H1 (cell line): ENCODE data around the gene PTPRG. TPM values are rescaled to one million over a fixed set of nuclear protein-coding genes. Genes with fewer than 3 reads are reported as not detected.

Source experiments
- CTCF ChIA-PET: fragments of 300-600 bp; sonication (Branson Sonifier 250); formaldehyde crosslinking; loops from one replicate; lab custom pipeline; 2021; ENCODE audit not compliant: partially characterized antibody; lab: Charles Lee
- POLR2A ChIA-PET: fragments of 300-600 bp; sonication (Branson Sonifier 250); formaldehyde crosslinking; loops from one replicate; lab custom pipeline; 2021; ENCODE audit warnings: inconsistent platforms; ENCODE audit not compliant: partially characterized antibody; lab: Charles Lee
- DNase-seq, 2 experiments: peaks; one replicate each; pipeline versions ENCODE4 v3.0.0 to v3.0.0-alpha.2; 2010 to 2022; ENCODE audit warnings: low spot score in 2 of 2, low read depth in 1 of 2, mixed read lengths in 1 of 2
- FAIRE-seq: peaks from 2 replicates; lab custom pipeline; 2011; peaks lifted over from hg19 to GRCh38; lab: Jason Lieb, UNC
- H2AFZ ChIP-seq: 2 replicates; pipeline ENCODE4 v1.8.1; 2012; ENCODE audit warnings: low read length, inconsistent platforms
- H2AK5ac ChIP-seq: 2 replicates; pipeline ENCODE4 v1.6.1; 2013; ENCODE audit warnings: low read depth, low read length
- H2BK120ac ChIP-seq: replicated peaks from 2 replicates; pipeline ENCODE3; 2013; ENCODE audit warnings: low read depth, low read length, inconsistent platforms
- H2BK12ac ChIP-seq: 2 replicates; pipeline ENCODE4 v1.6.1; 2013; ENCODE audit warnings: low read depth, low read length
- H2BK15ac ChIP-seq: 2 replicates; pipeline ENCODE4 v1.6.1; 2013; ENCODE audit warnings: low read length
- H2BK20ac ChIP-seq: 2 replicates; pipeline ENCODE4 v1.6.1; 2013; ENCODE audit warnings: low read length
- H2BK5ac ChIP-seq: 2 replicates; pipeline ENCODE4 v1.6.1; 2013; ENCODE audit warnings: low read depth, low read length
- H3K14ac ChIP-seq: 2 replicates; pipeline ENCODE4 v1.6.1; 2013; ENCODE audit warnings: inconsistent platforms; ENCODE audit not compliant: insufficient read length
- H3K18ac ChIP-seq: 2 replicates; pipeline ENCODE4 v1.6.1; 2013; ENCODE audit warnings: low read length; ENCODE audit errors: extremely low read depth
- H3K23ac ChIP-seq: 2 replicates; pipeline ENCODE4 v1.6.1; 2013; ENCODE audit warnings: inconsistent platforms; ENCODE audit not compliant: insufficient read length
- H3K23me2 ChIP-seq: 2 replicates; pipeline ENCODE4 v1.6.1; 2013; ENCODE audit warnings: low read depth, low read length
- H3K27ac ChIP-seq: 2 replicates; pipeline ENCODE4 v1.6.1; 2011; ENCODE audit warnings: low read depth, low read length, inconsistent platforms
- H3K27me3 ChIP-seq, 4 experiments: replicated peaks in 1 of 4; 1 replicate in 1 of 4; 2 replicates in 3 of 4; pipeline versions ENCODE4 v1.6.1 to v1.8.1; 2011 to 2013; ENCODE audit warnings: low read length in 3 of 4, mild to moderate bottlenecking in 3 of 4, inconsistent platforms in 2 of 4, mixed read lengths in 2 of 4, moderate library complexity in 1 of 4; ENCODE audit not compliant: control insufficient read depth in 3 of 4, insufficient read depth in 3 of 4; ENCODE audit errors: extremely low read depth in 1 of 4
- H3K36me3 ChIP-seq, 4 experiments: 2 replicates each; pipeline versions ENCODE4 v1.6.1 to v1.8.1; 2011 to 2013; ENCODE audit warnings: mild to moderate bottlenecking in 4 of 4, low read length in 3 of 4, moderate library complexity in 2 of 4, control low read depth in 1 of 4, inconsistent platforms in 1 of 4; ENCODE audit not compliant: insufficient read depth in 4 of 4, control insufficient read depth in 2 of 4
- H3K4ac ChIP-seq: replicated peaks from 2 replicates; pipeline ENCODE3; 2013; ENCODE audit warnings: low read length, low read depth, mixed read lengths, inconsistent platforms; ENCODE audit not compliant: insufficient read length
- H3K4me1 ChIP-seq, 4 experiments: replicated peaks in 1 of 4; 1 replicate in 1 of 4; 2 replicates in 3 of 4; pipeline versions ENCODE4 v1.6.1 to v1.8.1; 2011 to 2013; ENCODE audit warnings: low read length in 3 of 4, inconsistent platforms in 2 of 4, mixed read lengths in 1 of 4; ENCODE audit not compliant: insufficient read depth in 4 of 4, control insufficient read depth in 3 of 4
- H3K4me2 ChIP-seq, 2 experiments: 2 replicates each; pipeline versions ENCODE4 v1.6.1 to v1.8.1; 2011 to 2013; ENCODE audit warnings: low read depth in 2 of 2, low read length in 2 of 2, control low read depth in 1 of 2, inconsistent platforms in 1 of 2, mild to moderate bottlenecking in 1 of 2; ENCODE audit not compliant: insufficient read depth in 1 of 2
- H3K4me3 ChIP-seq, 4 experiments: fragments of 200-600, 300-600 bp in 1 of 4; sonication (generic), shearing (Covaris generic), sonication (Bioruptor Twin) in 1 of 4; 2 replicates each; pipeline versions ENCODE4 v1.5.1 to v1.8.1; 2011 to 2016; ENCODE audit warnings: low read length in 4 of 4, low read depth in 3 of 4, control low read depth in 2 of 4, inconsistent platforms in 2 of 4, mild to moderate bottlenecking in 2 of 4, mixed read lengths in 1 of 4, moderate library complexity in 1 of 4; ENCODE audit not compliant: insufficient read depth in 2 of 4; ENCODE audit errors: extremely low read depth in 1 of 4
- H3K56ac ChIP-seq: replicated peaks from 2 replicates; pipeline ENCODE3; 2013; ENCODE audit warnings: low read depth, mild to moderate bottlenecking, mixed read lengths, low read length, inconsistent platforms; ENCODE audit not compliant: insufficient read length
- H3K79me1 ChIP-seq: 2 replicates; pipeline ENCODE4 v1.6.1; 2013; ENCODE audit warnings: low read depth, low read length, control low read depth
- H3K79me2 ChIP-seq, 2 experiments: 2 replicates each; pipeline versions ENCODE4 v1.6.1 to v1.8.1; 2012 to 2013; ENCODE audit warnings: low read length in 2 of 2, mild to moderate bottlenecking in 2 of 2, inconsistent platforms in 1 of 2; ENCODE audit not compliant: insufficient read depth in 2 of 2, control insufficient read depth in 1 of 2
- H3K9ac ChIP-seq, 4 experiments: replicated peaks in 1 of 4; 1 replicate in 1 of 4; 2 replicates in 3 of 4; pipeline versions ENCODE4 v1.6.1 to v1.8.1; 2011 to 2013; ENCODE audit warnings: low read depth in 3 of 4, low read length in 3 of 4, control low read depth in 2 of 4, mild to moderate bottlenecking in 2 of 4, moderate library complexity in 2 of 4, inconsistent platforms in 1 of 4; ENCODE audit errors: extremely low read depth in 1 of 4
- H3K9me3 ChIP-seq, 2 experiments: 2 replicates each; pipeline versions ENCODE4 v1.6.1 to v1.8.1; 2012 to 2013; ENCODE audit warnings: mild to moderate bottlenecking in 2 of 2, moderate library complexity in 2 of 2, control low read depth in 1 of 2, inconsistent platforms in 1 of 2, low read depth in 1 of 2, low read length in 1 of 2, mixed read lengths in 1 of 2; ENCODE audit not compliant: insufficient read depth in 2 of 2
- H4K20me1 ChIP-seq, 2 experiments: replicated peaks in 1 of 2; 2 replicates each; pipeline versions ENCODE3 to v1.8.1; 2011 to 2013; ENCODE audit warnings: inconsistent platforms in 2 of 2, low read length in 2 of 2, mild to moderate bottlenecking in 1 of 2; ENCODE audit not compliant: insufficient read depth in 2 of 2, control insufficient read depth in 1 of 2
- H4K5ac ChIP-seq: 2 replicates; pipeline ENCODE4 v1.6.1; 2013; ENCODE audit warnings: low read length, low read depth, mixed read lengths, inconsistent platforms; ENCODE audit not compliant: insufficient read length
- H4K8ac ChIP-seq: 2 replicates; pipeline ENCODE4 v1.8.0; 2013; ENCODE audit warnings: mild to moderate bottlenecking, moderate library complexity, low read length, inconsistent platforms; ENCODE audit not compliant: insufficient read depth; ENCODE audit errors: extremely low read depth
- H4K91ac ChIP-seq: replicated peaks from 2 replicates; pipeline ENCODE3; 2013; ENCODE audit warnings: low read length, mixed read lengths, inconsistent platforms; ENCODE audit not compliant: insufficient read length
- CHD2 ChIP-seq: IDR thresholded peaks from 2 replicates; pipeline ENCODE4 v1.6.1; 2012; ENCODE audit warnings: low read length, improper control_type of control experiment
- E2F6 ChIP-seq: IDR thresholded peaks from 2 replicates; pipeline ENCODE4 v1.6.1; 2012; ENCODE audit warnings: inconsistent platforms
- GABPA ChIP-seq: IDR thresholded peaks from 2 replicates; pipeline ENCODE4 v1.6.1; 2011; ENCODE audit warnings: mild to moderate bottlenecking, low read length, moderate library complexity, borderline replicate concordance; ENCODE audit not compliant: insufficient read depth
- KDM5A ChIP-seq: fragments of 200-600 bp; IDR thresholded peaks from 2 replicates; pipeline ENCODE4 v1.7.1; 2012; ENCODE audit warnings: mild to moderate bottlenecking, low read length, inconsistent platforms, mixed read lengths
- USF2 ChIP-seq: IDR thresholded peaks from 2 replicates; pipeline ENCODE4 v1.6.1; 2011; ENCODE audit warnings: low read length, improper control_type of control experiment
- YY1 ChIP-seq: IDR thresholded peaks from 2 replicates; pipeline ENCODE4 v1.6.1; 2011; ENCODE audit warnings: low read depth, mild to moderate bottlenecking, low read length
- WGBS, 2 experiments: shearing (Covaris generic) in 1 of 2; methylation state at CpG; one replicate each; pipeline versions ENCODE4 v1.1.6 to v1.1.7; 2013 to 2015; ENCODE audit warnings: low lambda C conversion rate in 2 of 2, mixed read lengths in 2 of 2, inconsistent platforms in 1 of 2, low coverage in 1 of 2, missing lambda C conversion rate in 1 of 2; ENCODE audit not compliant: insufficient replicate concordance in 2 of 2, insufficient coverage in 1 of 2, insufficient read length in 1 of 2; ENCODE audit errors: extremely low coverage in 1 of 2, missing lambda C conversion rate in 1 of 2; 5-methylcytosine and 5-hydroxymethylcytosine counted together
- polyA plus RNA-seq, 7 experiments: library from polyadenylated mRNA; depleted of rRNA in 3 of 7; stranded (reverse) in 5 of 7; unstranded in 2 of 7; fragments of >200 nt in 5 of 7; fragments of 200-250 nt in 2 of 7; gene quantifications; 1 replicate in 5 of 7; 2 replicates in 1 of 7; 4 replicates in 1 of 7; pipeline versions ENCODE4 v1.2.1 to v1.2.3, GENCODE V29; 2011 to 2013; ENCODE audit warnings: missing spikeins in 2 of 7, mixed read lengths in 2 of 7
- total RNA-seq: library from RNA; stranded (reverse); fragmentation: NEBNext Ultra II Directional; extraction: Animal tissue kit (Norgen Biotek cat#: 25700); gene quantifications from 2 replicates; pipeline ENCODE4 v1.2.1, GENCODE V29; 2021

The PTPRG gene
- total and polyA plus RNA-seq, 2 of the 8 experiments (the other 6 are each of a cell fraction or from before 2014, with no cell fraction given): 23.3 to 96.2 TPM

- Histone ChIP-seq H3K18ac (no peak overlapping the region), H3K9ac (no peak overlapping the region), H3K27me3 (no peaks in the 10 kb centered on the region), H2AFZ (no peak overlapping the region), H3K27ac (no peak overlapping the region), H4K5ac (no peak overlapping the region), H3K14ac (no peak overlapping the region), H2BK20ac (no peak overlapping the region), H3K36me3 (no peaks in the 10 kb centered on the region), H4K91ac (no peak overlapping the region), H3K56ac (no peak overlapping the region), H3K9me3 (no peaks in the 10 kb centered on the region), H3K4me1 (peaks cover 0 to 3% (median 1%) of the 10 kb centered on the region in 4 experiments; a peak in 2 of 7 replicates), H4K8ac (no peak overlapping the region), H3K4me2 (no peak overlapping the region), H3K79me2 (no peaks in the 10 kb centered on the region), H3K23ac (no peak overlapping the region), H2AK5ac (no peak overlapping the region), H2BK12ac (no peak overlapping the region), H3K23me2 (no peaks in the 10 kb centered on the region), H3K4ac (no peak overlapping the region), H4K20me1 (peaks cover 0 to 2% of the 10 kb centered on the region in 2 experiments), H2BK5ac (no peak overlapping the region), H3K4me3 (no peak overlapping the region), H2BK120ac (no peak overlapping the region), H3K79me1 (peaks cover 2% of the 10 kb centered on the region; the same call in 1 of the 2 replicates), H2BK15ac (no peak overlapping the region)
- TF ChIP-seq CHD2 (no peak), GABPA (no peak), YY1 (no peak), USF2 (no peak), KDM5A (no peak), E2F6 (no peak)
- WGBS, 2 experiments: 84% methylated on average over 5 of the region's 5 CpGs; no CpG with 5 or more reads in 1 of the 2 experiments
- ChIA-PET POLR2A (no interaction called here), CTCF (interaction anchor here (1.2 kb wide), 1 partner anchor 600 kb away, joined by 3 read pairs; no protein-coding TSS in a partner anchor)
- FAIRE-seq (no peak), DNase-seq (no peak)
These were observed 603.4 kb downstream of the PTPRG start for GRCh38 chr3:62164746-62165145.
